HS-27A (cell line): Measurements from ENCODE around the gene FAM78A.
"Not testable (repeated sequence)": the region's sequence is repeated elsewhere in the genome, so short reads cannot be mapped to it uniquely, and the experiment has no call there.

Source experiments
- DNase-seq: peaks from one replicate; pipeline ENCODE4 v3.0.0-alpha.2; 2012; ENCODE audit warnings: low read depth, missing footprints

Gene FAM78A

GRCh38 chr9:131237931-131238401 is 38.3 kb downstream of the FAM78A start:
- DNase-seq, result no peak

GRCh38 chr9:131237291-131237690 is 39.0 kb downstream of the FAM78A start:
- DNase-seq, result no peak

DNA sequence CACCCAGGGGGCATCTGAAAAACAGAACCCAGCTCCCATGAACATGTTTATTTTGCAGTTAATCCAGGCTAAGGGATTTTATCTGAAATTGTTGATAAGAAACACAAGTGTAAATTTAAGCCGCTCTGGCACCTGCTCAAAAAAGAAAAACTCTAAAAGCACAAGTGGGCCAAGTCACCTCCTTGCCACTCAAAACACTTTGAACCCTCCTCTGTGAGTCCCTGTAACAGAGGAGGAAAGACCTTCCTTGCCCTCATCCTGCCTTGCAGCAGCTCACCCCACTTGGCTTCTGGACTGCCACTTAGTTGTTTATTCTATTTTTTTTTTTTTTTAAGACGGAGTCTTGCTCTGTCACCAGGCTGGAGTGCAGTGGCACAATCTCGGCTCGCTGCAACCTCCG is 39.5 kb downstream of the FAM78A start:
- DNase-seq, result no peak

GRCh38 chr9:131236161-131236560 is 40.1 kb downstream of the FAM78A start:
- DNase-seq, result no peak

- no peak for DNase-seq
Observed at GRCh38 chr9:131235480-131235851, 40.8 kb downstream of the FAM78A start.

- no peak for DNase-seq
Observed at GRCh38 chr9:131234799-131235479, 41.4 kb downstream of the FAM78A start.

- no peak for DNase-seq
Observed at GRCh38 chr9:131233995-131234394, 42.3 kb downstream of the FAM78A start.

DNA sequence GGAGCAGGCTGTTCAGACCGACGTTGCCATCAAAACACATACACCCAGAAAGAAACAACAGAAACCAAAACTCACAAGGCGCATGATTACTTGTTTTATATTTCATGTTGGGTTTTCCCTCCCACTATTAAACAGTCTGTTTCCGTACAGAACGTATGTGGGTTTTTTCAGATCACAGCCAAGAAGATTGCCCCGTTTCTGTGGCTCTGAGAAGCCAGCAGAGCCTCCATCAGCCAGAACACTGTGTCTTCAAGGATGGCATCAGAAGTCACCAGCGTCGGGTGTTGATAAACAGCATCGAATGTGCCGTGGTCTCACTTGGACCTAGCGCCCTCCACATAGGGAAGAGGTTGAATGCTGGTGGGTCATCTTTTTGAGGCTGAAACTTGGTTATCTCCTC is 42.8 kb downstream of the FAM78A start:
- no peak for DNase-seq

DNA sequence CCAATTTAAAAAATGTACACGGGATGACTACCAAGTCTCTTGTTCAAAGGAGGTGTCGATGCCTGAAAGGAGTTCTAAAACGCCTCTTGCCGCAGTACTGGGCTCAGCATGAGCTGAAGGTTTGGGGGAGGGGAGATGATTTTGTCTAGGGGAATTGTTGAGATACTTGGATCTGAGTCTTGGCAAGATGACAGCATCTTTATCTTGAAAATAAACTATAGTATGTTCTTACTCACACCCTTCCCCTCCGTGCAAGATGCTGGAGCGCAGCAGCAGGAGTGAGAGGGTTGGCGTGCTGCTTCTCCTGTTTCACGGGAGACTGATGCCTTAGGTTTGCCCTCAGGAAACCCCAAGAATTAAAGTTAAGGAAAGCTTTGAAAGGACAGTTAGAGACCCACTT is 47.3 kb downstream of the FAM78A start:
- DNase-seq, result no peak

- DNase-seq, result no peak
Observed at GRCh38 chr9:131227959-131228460, 48.3 kb downstream of the FAM78A start.

DNA sequence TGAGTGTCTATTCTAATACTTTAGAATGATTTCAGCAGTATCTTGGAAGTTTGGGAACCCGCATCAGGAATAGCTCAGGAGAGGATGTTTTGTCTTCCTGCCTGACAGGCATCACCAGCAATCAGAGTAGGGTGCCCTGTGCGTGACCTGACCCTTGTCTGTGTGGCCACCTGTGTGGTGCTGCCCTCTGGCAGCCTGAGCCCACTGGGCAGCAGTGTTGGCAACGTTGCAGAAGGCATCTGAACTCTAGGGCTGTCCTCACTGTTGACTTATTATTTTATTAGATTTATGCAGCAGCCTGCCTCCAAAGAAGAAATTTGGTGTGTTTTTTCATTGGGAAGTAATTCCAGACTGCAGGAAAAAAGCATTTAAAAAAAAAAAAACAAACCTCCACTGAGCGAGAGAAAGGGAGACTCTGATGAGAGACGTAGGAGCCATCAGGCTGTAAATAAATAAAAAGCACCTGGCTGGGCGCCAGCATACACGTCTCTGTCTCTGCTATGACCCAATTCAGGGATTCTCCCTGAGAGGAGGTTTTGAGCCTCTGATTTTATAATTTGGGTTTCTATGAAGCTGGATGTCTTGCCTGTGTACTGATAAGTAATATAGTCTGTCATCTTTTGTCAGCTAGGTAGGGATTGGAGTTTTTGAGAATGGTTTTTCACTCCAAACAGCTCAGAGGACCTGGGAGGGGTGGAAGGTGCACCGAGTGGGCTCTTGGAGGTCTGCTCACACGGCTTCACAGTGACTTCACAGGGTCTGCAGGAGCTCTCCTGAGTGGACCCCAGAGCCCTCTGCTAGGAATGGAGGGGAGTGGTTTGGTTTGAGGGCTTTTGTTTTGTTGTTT is 49.0 kb downstream of the FAM78A start:
- DNase-seq, result no peak

GRCh38 chr9:131226226-131226625 is 50.1 kb downstream of the FAM78A start:
- no peak for DNase-seq

DNA sequence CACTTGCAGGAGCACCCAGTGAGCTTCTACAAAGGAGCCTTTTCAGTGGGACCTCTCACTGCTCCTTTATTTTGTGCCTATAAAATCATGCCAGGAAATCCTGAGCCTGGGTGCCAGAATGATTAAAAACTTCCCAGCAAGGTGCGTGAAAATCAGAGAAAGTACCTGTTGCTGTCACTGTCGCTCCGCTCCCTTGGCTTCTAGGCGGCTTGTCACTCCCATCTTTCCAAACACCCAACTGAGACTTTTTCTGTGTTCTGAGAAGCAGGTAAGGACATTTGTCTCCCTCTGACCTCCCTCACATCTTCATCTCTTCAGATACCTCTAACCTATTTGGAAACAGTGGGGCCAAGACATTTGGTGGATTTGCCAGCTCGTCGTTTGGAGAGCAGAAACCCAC is 53.9 kb downstream of the FAM78A start:
- DNase-seq, result no peak

DNA sequence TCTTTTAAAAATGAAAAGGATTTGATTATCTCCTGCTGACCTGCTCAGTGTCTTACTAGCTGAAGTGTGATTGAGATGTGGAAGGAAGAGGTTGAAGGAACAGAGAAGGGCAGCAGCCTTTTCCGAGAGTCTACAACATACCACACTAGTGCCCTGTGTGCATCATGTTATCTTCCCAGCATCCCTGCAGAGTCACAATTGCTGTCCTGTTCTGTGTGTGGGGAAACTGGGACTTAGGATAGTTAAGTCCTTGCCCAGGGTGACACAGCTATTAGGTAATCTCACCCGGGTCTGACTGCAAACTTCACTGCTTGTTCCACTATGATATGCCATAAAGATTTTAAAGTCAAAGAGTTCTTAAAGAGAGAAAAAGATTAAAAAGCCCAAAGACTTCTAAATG is 55.8 kb downstream of the FAM78A start:
- no peak for DNase-seq

DNA sequence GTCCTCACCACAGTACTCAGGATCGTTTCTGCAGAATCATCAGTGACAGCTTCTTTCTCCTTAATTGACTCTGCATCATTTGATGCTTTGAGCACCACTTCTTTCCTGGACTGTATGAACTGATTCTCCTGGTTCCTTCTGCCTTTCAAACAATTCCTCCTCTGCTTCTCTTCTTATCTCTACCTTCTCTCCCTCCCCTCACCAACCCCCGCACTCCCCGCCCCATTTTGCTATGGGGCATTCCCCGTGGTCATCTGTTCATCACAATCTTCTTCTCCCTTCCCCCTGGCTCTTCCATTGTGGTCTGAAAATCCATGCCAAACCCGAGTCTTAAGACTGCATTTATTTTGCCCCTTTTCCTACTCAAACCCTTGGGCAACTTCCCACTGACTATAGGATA is 57.9 kb downstream of the FAM78A start:
- no peak for DNase-seq

DNA sequence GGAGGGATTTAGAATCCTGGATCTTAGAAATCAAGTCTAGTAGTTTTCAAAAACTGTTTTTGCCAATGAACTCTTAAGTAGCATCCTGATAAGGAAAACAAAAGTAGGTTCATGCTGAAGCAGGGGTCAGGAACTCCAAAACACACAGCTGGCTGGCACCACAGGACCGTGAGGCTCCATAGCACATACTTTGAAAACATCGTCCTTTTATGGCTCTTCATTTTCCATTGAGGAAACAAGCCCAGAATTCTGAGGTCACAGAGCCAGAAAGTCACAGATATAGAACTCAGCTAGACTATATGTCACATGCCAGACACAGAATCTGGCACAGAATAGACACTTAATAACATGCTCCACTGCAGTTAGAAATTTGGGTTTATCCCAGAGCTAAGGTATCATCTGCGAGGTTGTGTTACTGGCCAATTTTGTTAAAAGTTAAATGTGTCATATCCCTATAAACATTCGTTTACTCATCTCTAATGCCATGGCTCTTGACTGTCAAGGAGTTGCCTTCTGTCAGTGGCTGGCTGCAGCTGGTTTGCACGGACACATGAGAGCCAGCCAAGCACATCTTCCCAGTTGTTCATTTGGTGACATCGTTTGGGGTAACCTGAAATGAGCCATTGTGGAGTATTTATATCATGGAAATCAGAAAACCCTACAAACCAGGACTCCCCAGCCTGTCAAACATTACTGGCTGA is 58.8 kb downstream of the FAM78A start:
- DNase-seq, result no peak

DNA sequence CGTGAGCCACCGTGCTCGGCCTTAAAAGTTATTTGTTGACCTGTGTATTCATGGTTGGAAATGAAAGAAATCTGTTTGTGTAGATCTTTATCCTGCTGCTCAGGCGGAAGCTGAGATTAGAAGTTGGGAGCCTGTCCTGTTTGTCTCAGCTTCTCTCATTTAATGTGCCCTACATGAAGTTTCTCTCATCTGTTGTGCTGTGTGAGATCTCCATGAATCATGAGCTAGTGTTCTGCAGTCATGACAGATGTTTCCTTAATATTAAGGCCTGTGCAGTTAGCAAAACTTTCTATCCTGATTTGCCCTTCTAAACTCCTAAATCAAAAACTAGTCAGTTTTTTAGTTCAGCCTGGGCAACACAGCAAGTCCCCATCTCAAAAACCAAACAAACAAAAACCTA is 59.5 kb downstream of the FAM78A start:
- DNase-seq, result no peak

- DNase-seq, result no peak
Observed at GRCh38 chr9:131214876-131215275, 61.4 kb downstream of the FAM78A start.

GRCh38 chr9:131214286-131214856 is 61.9 kb downstream of the FAM78A start:
- DNase-seq, result no peak

DNA sequence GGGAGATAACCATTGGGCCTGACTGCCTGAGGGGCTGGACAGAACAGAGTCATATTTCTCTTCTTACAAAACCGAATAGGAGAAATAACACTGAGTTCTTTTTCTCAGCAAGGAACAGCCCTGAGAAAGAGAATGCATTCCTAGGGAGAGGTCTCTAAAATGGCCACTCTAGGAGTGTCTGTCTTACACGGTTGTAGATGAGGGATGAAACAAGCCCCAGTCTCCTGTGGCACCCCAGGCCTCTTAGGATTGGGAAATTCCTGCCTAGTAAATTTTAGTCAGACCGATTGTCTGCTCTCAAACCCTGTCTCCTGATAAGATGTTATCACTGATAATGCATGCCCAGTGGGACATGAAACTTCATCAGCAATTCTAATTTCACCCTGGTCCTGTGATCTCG is 64.4 kb downstream of the FAM78A start:
- not testable (repeated sequence) for DNase-seq
